Smooth muscle cell (in vitro differentiated cells): ENCODE data around the gene STAM2. TPM values are rescaled to one million over a fixed set of nuclear protein-coding genes. Genes with fewer than 3 reads are reported as not detected.
"Not testable (repeated sequence)": the region's sequence is repeated elsewhere in the genome, so short reads cannot be mapped to it uniquely, and the experiment has no call there.

Experiments
- DNase-seq: peaks from one replicate; lab custom pipeline; 2025; ENCODE audit not compliant: unreplicated experiment; lab: John Stamatoyannopoulos, UW
- H2AFZ ChIP-seq: fragments of 200-600 bp; sonication (generic); 2 replicates; pipeline ENCODE4 v1.6.0; 2016; ENCODE audit warnings: antibody characterized with exemption, low read depth, mild to moderate bottlenecking
- H3F3A ChIP-seq: fragments of 200-600 bp; sonication (generic); 2 replicates; pipeline ENCODE4 v1.6.0; 2017; ENCODE audit warnings: antibody characterized with exemption, low read depth
- H3K27ac ChIP-seq: fragments of 200-600 bp; sonication (generic); 2 replicates; pipeline ENCODE4 v1.5.1; 2016; ENCODE audit warnings: low read depth, mild to moderate bottlenecking
- H3K27me3 ChIP-seq: fragments of 200-600 bp; sonication (generic); 2 replicates; pipeline ENCODE4 v1.6.1; 2016; ENCODE audit warnings: low read depth, mild to moderate bottlenecking
- H3K36me3 ChIP-seq: fragments of 200-600 bp; sonication (generic); 2 replicates; pipeline ENCODE4 v1.5.1; 2016; ENCODE audit warnings: low read depth
- H3K4me1 ChIP-seq: fragments of 200-600 bp; sonication (generic); 2 replicates; pipeline ENCODE4 v1.5.1; 2016; ENCODE audit warnings: low read depth
- H3K4me2 ChIP-seq: fragments of 200-600 bp; sonication (generic); 2 replicates; pipeline ENCODE4 v1.6.0; 2016; ENCODE audit warnings: mild to moderate bottlenecking
- H3K4me3 ChIP-seq: fragments of 200-600 bp; sonication (generic); 2 replicates; pipeline ENCODE4 v1.5.1; 2016; ENCODE audit warnings: mild to moderate bottlenecking
- H3K79me2 ChIP-seq: fragments of 200-600 bp; sonication (generic); 2 replicates; pipeline ENCODE4 v1.6.0; 2016; ENCODE audit warnings: low read depth, mild to moderate bottlenecking
- H3K9ac ChIP-seq: fragments of 200-600 bp; sonication (generic); 2 replicates; pipeline ENCODE4 v1.6.0; 2016; ENCODE audit warnings: low read depth
- H3K9me3 ChIP-seq: fragments of 200-600 bp; sonication (generic); replicated peaks from 2 replicates; pipeline ENCODE4 v1.5.1; 2016; ENCODE audit warnings: low read depth
- H4K20me1 ChIP-seq: fragments of 200-600 bp; sonication (generic); 2 replicates; pipeline ENCODE4 v1.6.0; 2016; ENCODE audit warnings: low read depth
- WGBS: methylation state at CpG from one replicate; pipeline ENCODE4 v1.1.7; 2016; ENCODE audit warnings: low lambda C conversion rate; 5-methylcytosine and 5-hydroxymethylcytosine counted together
- polyA plus RNA-seq: library from polyadenylated mRNA; unstranded; fragments of >200 nt; fragmentation: Nextera tagmentation; extraction: Ambion mirVana; gene quantifications from 2 replicates; pipeline ENCODE4 v1.2.1, GENCODE V29; 2016
- total RNA-seq: library from RNA; depleted of rRNA; stranded (reverse); fragments of >200 nt; gene quantifications from 2 replicates; pipeline ENCODE4 v1.2.3, GENCODE V29; 2014
- TF ChIP-seq, protein P1 (sequence below): fragments of 200-600 bp; sonication (generic); IDR thresholded peaks from 2 replicates; pipeline ENCODE4 v1.5.1; 2017; ENCODE audit warnings: borderline replicate concordance, mild to moderate bottlenecking, antibody characterized with exemption; ENCODE audit not compliant: insufficient read depth, poor library complexity, severe bottlenecking

Gene STAM2
- total and polyA plus RNA-seq, 2 experiments from 2014 or later = 12.2 to 58.2 TPM

DNA sequence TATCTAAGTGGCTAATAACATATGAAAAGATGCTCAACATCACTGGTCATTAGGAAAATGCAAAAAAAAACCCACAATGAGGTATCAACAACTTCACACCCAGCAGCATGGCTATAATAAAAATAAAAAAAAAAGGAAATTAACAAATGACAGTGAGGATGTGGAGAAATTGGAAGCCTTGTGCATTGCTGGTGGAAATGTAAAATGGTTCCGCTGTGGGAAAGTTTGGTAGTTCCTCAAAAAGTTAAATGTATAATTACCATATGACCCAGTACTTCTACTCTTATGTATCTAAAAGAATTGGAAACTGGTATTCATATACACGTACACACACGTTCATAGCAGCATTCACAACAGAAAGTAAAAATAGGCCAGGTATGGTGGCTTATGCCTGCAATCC is 61.2 kb downstream of the STAM2 start:
- no peaks in the 10 kb centered on the region for H4K20me1 ChIP-seq
- H3K27ac ChIP-seq = no peak overlapping the region
- H3F3A ChIP-seq = no peaks in the 10 kb centered on the region
- H2AFZ ChIP-seq = no peak overlapping the region
- no peak overlapping the region for H3K4me2 ChIP-seq
- H3K9me3 ChIP-seq = no peaks in the 10 kb centered on the region
- no peak overlapping the region for H3K9ac ChIP-seq
- H3K79me2 ChIP-seq = no peaks in the 10 kb centered on the region
- H3K36me3 ChIP-seq = no peaks in the 10 kb centered on the region
- H3K27me3 ChIP-seq = no peaks in the 10 kb centered on the region
- H3K4me3 ChIP-seq = no peak overlapping the region
- 100% methylated on average over 3 of the region's 3 CpGs for WGBS
- TF ChIP-seq, protein P1, sequence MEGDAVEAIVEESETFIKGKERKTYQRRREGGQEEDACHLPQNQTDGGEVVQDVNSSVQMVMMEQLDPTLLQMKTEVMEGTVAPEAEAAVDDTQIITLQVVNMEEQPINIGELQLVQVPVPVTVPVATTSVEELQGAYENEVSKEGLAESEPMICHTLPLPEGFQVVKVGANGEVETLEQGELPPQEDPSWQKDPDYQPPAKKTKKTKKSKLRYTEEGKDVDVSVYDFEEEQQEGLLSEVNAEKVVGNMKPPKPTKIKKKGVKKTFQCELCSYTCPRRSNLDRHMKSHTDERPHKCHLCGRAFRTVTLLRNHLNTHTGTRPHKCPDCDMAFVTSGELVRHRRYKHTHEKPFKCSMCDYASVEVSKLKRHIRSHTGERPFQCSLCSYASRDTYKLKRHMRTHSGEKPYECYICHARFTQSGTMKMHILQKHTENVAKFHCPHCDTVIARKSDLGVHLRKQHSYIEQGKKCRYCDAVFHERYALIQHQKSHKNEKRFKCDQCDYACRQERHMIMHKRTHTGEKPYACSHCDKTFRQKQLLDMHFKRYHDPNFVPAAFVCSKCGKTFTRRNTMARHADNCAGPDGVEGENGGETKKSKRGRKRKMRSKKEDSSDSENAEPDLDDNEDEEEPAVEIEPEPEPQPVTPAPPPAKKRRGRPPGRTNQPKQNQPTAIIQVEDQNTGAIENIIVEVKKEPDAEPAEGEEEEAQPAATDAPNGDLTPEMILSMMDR = no peak
- no peak for DNase-seq
- no peaks in the 10 kb centered on the region for H3K4me1 ChIP-seq

DNA sequence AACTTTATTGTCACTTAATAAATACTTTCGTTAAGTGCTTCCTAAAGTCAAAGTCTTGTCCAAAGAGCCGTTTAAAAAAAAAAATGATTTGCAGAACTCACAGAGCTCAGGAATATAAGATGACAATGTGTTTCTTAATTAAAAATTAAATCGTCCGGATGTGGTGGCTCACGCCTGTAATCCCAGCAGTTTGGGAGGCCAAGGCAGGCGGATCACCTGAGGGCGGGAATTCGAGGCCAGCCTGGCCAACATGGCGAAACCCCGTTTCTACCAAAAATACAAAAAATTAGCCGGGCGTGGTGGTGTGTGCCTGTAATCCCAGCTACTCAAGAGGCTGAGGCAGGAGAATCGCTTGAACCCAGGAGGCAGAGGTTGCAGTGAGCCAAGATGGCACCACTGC is 68.4 kb downstream of the STAM2 start:
- not testable (repeated sequence) for DNase-seq, H3K27me3 ChIP-seq, H3F3A ChIP-seq, H3K4me2 ChIP-seq, H3K79me2 ChIP-seq, H3K4me1 ChIP-seq, H4K20me1 ChIP-seq, H3K36me3 ChIP-seq, H3K4me3 ChIP-seq, H3K27ac ChIP-seq, H3K9me3 ChIP-seq, H3K9ac ChIP-seq, H2AFZ ChIP-seq
- WGBS = 95% methylated on average over 13 of the region's 13 CpGs

DNA sequence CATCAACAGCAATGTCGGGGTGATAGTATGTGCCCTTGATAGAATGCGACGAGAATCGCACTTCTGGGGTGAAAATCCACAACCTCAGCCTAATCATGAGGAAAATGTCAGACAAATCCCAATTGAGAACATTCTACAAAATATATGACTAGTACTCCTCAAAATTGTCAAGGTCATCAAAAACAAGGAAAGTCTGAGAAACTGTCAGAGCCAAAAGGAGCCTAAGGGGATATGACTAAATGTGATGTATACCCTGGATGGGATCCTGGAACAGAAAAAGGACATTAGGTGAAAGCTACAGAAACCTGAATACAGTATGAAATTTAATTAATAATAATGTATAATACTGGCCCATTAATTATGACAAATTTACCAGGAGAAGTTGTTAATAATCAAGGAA is 69.1 kb downstream of the STAM2 start:
- no peaks in the 10 kb centered on the region for H3K36me3 ChIP-seq
- H3F3A ChIP-seq = no peaks in the 10 kb centered on the region
- no peaks in the 10 kb centered on the region for H3K4me1 ChIP-seq
- H3K4me2 ChIP-seq = no peak overlapping the region
- H2AFZ ChIP-seq = no peak overlapping the region
- H3K79me2 ChIP-seq = no peaks in the 10 kb centered on the region
- no peak overlapping the region for H3K4me3 ChIP-seq
- no peak for DNase-seq
- 96% methylated on average over 4 of the region's 4 CpGs for WGBS
- H3K9me3 ChIP-seq = no peaks in the 10 kb centered on the region
- no peak overlapping the region for H3K9ac ChIP-seq
- H3K27me3 ChIP-seq = peaks cover 10% of the 10 kb centered on the region
- no peaks in the 10 kb centered on the region for H4K20me1 ChIP-seq
- TF ChIP-seq, protein P1 = no peak
- H3K27ac ChIP-seq = no peak overlapping the region

DNA sequence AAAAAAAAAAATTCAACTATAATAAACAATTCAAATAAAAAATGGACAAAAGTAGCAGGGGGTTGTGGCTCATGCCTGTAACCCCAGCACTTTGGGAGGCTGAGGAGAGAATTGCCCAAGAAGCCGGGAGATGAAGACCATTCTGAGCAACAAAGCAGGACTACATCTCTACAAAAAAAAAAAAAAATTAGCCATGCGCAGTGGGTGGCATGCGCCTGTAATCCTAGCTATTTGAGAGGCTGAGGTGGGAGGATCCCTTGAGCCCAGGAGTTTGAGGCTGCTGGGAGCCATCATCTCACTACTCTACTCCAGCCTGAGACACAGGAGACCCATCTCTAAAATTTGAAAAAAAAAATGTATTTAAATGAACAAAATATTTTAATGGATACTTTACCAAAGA is 72.3 kb downstream of the STAM2 start:
- Histone ChIP-seq H3F3A (no peaks in the 10 kb centered on the region), H3K4me2 (no peak overlapping the region), H3K4me1 (peaks cover 6% of the 10 kb centered on the region), H2AFZ (no peak overlapping the region), H3K79me2 (no peaks in the 10 kb centered on the region), H3K9me3 (no peaks in the 10 kb centered on the region), H4K20me1 (no peaks in the 10 kb centered on the region), H3K36me3 (no peaks in the 10 kb centered on the region), H3K9ac (no peak overlapping the region), H3K4me3 (no peak overlapping the region), H3K27me3 (peaks cover 41% of the 10 kb centered on the region), H3K27ac (no peak overlapping the region)
- WGBS = 94% methylated on average over 3 of the region's 3 CpGs
- DNase-seq = no peak
- TF ChIP-seq, protein P1 = no peak
